Measurements from ENCODE around the gene BRCA2.

BRCA2 gene

GRCh38 chr13:32315238-32316027 is at the start of gene BRCA2, which contains the start of gene ZAR1L:
Gene BRCA2, plus strand, starts transcription at chr13:32315508. Its CDS starts 953 bp downstream, at chr13:32316461.
Gene ZAR1L, minus strand, starts transcription at chr13:32315363. Its CDS starts 3,438 bp downstream, at chr13:32311925.
- peak; percentile 66 to 76 for DNase-seq (ENCODE audit: low read depth in 1 of 2, low spot score in 1 of 2)

DNA sequence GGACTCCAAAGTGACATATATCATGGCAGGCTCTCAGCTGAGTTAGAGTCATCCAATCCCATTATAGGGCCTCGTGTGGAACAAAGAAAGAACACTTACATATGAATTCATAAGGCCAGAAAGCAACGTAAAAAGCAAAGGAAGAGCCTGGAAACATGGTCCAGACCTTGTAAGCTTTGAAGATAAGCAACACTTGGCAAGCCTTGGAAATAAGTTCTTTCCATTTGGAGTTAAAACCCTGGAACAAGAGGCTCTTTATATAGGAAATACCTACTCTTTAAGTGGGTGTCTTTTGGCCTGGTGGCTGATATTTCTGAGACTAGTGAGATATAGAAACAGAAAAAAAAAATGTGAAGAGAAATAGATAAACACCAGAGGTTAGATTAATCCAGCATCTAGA is 49.6 kb upstream of the BRCA2 start:
- no peak for DNase-seq (ENCODE audit: low read depth in 1 of 2, low spot score in 1 of 2)

DNA sequence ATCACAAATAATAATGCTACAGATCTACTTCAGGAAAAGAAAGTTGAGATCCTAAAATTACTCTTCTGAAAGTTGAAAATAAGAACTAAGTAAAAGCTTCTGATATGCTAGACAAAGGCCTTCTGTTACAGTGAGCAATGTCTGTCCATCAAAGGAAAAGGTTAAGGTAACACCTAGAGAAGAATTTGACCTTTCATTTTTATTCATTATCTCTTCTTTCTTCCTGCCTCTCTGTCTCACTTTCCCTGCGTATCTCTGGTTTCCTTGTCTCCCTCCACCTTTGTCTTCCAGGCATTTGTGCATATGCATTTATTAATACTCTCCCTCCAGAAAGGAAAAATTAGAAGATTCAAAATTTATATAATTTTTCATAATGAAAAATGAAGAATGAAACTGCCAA is 49.2 kb upstream of the BRCA2 start:
- DNase-seq (ENCODE audit: low read depth in 1 of 2, low spot score in 1 of 2) = no peak

- DNase-seq (ENCODE audit: low read depth in 1 of 2, low spot score in 1 of 2) = peak in 1 of 2 donors; percentile 43
Observed at GRCh38 chr13:32267836-32268439, 47.4 kb upstream of the BRCA2 start.

DNA sequence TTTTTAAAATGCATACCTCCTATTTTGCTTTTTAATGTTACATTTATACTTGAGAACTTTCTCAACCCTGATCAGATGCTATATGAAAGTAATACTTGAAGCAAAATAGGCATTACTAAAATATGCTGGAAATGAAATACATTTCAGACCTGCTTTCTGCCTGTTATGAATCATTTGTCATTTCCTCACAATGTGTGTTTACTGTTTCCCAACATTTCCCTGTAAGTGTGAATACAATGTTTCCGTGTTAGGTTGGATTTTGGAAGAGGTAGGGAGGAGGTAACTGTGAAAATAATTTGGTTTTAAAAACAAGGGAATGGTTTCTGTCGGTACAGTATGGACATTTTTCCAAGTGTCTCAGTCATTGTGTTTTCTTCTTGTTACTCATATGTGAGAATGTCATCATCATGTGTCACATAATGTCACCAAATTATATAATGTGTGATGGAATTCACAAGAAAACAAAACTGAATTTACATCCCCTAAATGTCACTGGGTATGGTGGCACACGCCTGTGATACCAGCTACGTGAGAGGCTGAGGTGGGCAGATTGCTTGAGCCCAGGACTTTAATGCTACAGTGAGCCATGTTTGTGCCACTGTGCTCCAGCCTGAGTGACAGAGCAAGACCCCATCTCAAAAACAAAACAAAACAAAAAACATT is 43.2 kb upstream of the BRCA2 start:
- DNase-seq (ENCODE audit: low read depth in 1 of 2, low spot score in 1 of 2) = no peak

GRCh38 chr13:32277839-32278238 is 37.5 kb upstream of the BRCA2 start:
- no peak for DNase-seq (ENCODE audit: low read depth in 1 of 2, low spot score in 1 of 2)

- no peak for DNase-seq (ENCODE audit: low read depth in 1 of 2, low spot score in 1 of 2)
Observed at GRCh38 chr13:32278426-32278825, 36.9 kb upstream of the BRCA2 start.

DNA sequence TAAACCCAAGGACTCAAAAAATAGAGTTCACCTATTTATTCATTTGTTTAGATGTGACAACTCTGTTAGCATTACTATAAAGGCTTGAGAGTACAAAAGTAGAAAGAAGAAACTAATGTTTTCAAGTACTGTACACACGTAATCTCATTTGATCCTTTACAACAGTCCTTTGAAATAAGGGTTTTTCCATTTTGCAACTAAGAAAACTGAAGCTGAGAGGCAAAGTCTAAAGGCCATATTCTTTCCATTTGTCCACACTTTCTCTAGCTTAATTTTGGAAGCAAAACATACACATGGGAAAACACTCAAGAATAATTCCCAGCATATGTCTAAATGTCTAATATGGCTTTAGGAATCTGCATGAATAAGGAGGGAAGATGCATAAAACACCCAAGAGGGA is 34.2 kb upstream of the BRCA2 start:
- DNase-seq (ENCODE audit: low read depth in 1 of 2, low spot score in 1 of 2) = no peak

GRCh38 chr13:32282096-32282711 is 33.1 kb upstream of the BRCA2 start:
- DNase-seq (ENCODE audit: low read depth in 1 of 2, low spot score in 1 of 2) = no peak

DNA sequence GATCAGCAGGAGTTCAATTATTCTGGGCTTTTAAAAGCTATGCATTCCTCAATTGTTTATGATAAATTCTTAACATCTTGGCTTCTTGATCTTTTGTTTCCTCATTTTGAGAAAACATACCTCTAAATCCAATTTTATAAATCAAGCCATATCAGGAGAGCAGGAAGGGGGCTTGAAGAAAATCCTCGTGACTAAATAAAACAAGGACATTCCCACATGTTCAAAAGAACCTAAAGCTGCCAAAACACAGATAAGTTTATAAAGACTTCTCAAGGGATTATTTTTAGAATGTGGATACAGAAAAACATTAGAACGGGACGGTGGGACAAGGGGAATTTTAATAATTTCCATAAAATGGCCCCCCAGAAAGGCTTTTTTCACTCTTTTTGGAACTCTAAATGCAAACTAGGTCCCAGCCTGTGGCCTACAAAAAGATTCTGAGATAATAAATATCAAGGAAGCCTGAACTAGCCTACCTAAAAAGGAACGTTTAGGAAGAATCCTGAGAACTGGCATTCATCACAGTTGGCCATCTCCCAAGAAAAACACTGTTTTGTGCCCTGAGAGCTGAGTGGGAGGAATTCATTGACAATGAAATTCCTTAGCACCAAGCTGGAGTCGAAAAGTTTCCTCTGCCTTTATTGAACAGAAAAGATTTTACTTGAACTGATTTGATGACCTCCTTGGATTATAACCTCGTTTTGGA is 30.2 kb upstream of the BRCA2 start:
- DNase-seq (ENCODE audit: low read depth in 1 of 2, low spot score in 1 of 2) = no peak

DNA sequence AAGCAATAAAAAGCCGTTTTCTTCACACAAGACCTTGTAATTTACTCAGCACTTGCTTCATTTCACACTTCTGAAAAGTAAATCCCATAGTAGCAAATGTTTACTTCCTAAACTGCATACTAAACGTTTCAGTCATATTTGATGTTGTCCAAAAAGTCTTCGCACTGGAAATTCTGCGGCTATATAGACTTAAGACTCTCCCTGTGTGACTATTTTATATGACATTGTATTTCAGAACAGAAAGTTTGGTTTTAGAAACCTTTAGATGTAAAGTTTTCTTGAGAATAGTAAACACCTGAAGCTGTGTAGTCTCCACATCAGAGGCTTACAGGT is 29.7 kb upstream of the BRCA2 start:
- no peak for DNase-seq (ENCODE audit: low read depth in 1 of 2, low spot score in 1 of 2)

DNA sequence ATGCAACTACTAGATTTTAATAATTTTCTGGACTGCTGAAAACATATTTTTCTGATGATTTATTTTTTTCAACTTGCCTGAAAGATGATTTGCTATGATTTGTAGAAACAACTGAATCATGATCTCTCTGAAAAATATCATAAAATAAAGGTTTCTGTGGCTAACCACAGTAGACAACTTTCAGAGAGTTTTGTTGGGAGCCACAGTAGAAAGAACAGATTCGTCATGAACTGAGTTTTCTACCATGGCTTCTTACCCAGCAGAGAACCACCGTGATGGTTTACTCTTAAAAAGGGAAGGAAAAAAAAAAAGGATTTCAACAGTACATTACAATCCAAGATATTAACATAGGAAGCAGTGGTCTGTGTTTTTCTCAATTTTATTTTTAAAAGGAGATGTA is 18.1 kb upstream of the BRCA2 start:
- DNase-seq (ENCODE audit: low read depth in 1 of 2, low spot score in 1 of 2) = no peak

DNA sequence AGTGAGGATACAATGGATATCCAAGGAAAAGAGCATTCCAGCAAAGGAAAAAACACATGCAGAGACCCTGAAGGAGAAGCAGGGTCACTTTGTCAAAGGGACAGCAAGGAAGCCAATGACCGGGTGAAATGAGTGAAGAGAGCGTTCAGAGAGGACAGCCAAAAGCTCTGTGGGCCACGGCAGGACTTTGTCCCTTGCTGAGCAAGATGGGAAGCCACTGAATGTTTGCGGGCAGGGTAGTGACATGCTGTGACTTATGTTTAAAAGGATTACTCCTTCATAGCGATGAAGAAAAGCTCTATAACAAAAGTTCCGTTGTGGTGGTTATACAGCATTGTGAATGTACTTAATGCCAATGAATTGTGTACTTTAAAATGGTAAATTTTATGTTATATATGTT is 16.6 kb upstream of the BRCA2 start:
- no peak for DNase-seq (ENCODE audit: low read depth in 1 of 2, low spot score in 1 of 2)

DNA sequence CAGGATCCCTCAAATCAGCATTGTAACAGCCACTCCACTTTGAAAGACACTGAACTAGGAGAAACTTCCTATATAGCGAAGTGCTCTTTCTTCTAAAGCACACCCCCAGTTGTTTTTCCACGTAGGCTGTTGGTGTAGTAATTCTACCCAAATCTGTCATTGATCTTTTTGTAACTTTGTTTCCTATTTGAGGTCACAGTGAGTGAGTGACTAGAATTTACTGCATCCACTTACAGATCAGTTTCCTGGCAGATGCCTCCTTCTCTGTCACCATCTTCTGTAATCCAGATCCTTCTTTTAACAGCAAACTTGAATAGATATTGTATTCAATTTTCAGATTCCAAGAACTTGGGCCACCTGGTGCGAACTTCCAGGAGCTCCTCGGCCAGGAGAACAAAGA is 15.4 kb upstream of the BRCA2 start:
- DNase-seq (ENCODE audit: low read depth in 1 of 2, low spot score in 1 of 2) = no peak

DNA sequence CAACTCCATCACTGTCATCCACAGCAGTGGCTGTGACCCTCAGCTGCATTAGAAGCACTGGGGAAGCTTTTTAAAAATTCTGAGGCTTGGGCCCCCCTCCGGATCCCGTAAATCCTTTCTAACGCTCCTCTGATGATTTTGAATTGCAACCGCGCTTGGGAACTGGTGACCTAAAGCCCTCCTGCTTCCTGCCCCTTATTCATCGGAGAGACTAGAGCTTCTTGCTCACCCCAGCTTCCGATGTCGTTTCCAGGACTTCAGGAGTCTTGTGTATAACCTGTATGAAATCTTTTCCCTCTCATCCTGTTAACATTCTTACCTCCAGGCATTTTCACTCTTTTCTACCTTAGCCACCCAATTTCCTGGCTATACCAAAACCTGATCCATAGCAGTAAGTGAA is 14.9 kb upstream of the BRCA2 start:
- no peak for DNase-seq (ENCODE audit: low read depth in 1 of 2, low spot score in 1 of 2)

DNA sequence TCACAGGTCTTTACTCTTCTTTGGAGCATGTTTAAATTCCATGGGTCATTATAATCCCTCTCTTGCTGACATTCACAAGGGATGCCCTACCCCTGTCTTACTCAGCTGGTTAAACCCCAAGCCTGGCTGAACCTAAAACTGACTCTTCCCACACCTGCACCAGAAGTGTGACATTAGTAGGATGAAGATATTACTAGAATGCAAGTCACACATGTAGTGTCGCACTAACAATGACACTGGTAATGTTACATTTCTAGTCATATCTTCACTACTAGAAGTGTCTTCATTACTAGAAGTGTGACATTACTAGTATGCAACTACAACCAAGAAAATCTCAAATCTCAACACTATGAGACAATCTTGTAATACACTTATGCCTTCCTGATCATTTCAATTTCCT is 14.4 kb upstream of the BRCA2 start:
- DNase-seq (ENCODE audit: low read depth in 1 of 2, low spot score in 1 of 2) = no peak

DNA sequence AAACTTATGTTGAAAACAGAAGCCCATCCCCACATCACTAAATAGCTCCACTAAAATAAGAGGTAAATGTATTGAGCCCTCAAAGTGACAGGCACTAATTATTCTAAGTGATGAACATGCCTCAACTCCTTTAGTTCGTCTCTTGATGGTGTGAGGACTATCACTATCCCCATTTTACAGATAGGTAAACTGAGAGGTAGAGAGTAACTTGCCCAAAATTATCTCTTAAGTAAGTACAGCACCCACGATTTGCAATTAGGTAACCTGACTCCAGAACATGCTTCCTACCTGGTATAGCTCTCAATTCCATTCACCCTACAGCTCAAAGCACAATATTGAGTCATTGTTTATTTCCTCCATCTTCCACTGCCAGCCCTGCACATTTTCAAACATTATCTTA is 12.8 kb upstream of the BRCA2 start:
- DNase-seq (ENCODE audit: low read depth in 1 of 2, low spot score in 1 of 2) = no peak

DNA sequence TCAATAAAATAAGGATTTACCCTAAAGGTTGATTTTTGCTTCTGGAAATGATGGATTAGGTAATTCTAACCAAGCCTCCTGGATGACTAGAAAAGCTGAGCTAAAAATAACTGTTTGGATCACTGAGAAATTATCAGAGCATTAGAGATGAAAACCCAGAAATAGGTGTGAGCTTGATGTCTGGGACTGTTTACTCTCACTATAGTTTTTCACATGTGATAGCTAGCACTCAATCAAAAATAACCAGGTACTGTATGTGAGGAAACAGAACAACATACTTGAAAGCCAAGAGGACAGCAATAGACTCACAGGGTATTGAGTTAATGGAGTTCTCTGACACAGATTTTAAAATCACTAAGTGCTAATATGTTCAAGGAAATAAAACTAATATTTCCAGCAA is 9.7 kb upstream of the BRCA2 start:
- DNase-seq (ENCODE audit: low read depth in 1 of 2, low spot score in 1 of 2) = no peak

DNA sequence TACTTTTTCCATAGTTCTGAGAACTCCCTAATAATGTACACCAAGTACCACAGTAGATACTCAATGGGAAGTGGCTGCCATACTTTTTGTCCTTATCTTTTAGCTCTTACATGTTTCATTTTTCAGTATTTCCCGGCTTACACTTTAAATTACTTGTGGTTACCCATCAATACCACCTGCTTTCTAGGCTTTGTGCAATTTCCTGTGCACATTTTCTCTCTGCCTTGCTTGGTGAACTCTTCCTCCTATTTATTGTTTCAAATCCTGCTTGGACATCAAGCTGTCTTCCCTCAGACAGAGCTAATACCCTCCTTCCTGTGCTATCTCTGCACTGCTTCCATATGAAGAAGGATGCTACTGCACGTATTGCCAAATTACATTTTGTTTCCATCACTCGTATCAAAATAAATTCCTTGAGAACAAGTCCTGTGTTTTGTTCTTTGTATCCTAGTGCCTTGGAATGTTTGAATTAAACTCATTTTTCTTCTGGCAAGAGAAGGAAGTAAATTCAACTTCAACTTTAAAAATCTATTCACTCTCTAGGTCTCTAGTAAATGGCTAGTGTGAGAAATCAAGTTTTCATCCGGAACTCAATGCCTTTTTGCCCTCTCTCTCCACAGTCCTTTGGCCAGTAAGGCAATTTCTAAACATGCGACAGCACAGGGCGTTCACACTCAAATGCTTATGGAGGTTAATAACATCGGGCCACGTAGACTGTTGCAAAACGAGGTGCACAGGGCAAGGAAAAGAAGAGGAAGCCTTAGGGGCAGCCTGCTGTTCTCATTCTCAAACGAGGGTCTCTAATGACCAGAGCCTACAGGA is 5.8 kb upstream of the BRCA2 start:
- DNase-seq (ENCODE audit: low read depth in 1 of 2, low spot score in 1 of 2) = no peak

DNA sequence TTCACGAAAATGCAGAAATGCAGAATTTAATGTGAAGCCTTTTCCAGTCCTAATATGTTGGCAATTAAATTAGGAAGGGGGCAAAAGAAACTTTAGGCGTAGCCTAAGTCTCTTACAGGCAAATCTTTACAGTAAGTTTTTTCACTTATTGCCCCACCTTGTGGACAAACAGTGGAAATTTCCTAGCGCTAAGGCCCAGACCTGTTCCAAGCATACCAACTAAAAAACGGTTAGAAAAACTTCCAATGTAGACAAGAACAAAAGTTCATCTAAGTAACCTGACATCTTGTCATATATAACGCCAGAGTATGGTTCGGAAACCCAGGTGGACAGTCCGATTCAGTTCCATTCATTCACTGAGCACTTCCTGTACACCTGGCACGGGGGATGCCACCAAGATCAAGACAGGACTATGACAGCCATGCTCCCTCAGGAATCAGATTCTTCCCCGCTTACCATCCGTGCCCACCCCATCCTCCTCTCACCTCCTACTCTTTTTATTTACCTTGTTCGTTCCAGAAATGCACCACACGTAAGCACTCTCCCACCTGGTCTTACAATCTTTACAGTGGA is 5.1 kb upstream of the BRCA2 start:
- no peak for DNase-seq (ENCODE audit: low read depth in 1 of 2, low spot score in 1 of 2)

All from stimulated activated CD4-positive, alpha-beta T cell treated with anti-CD3 and anti-CD28 coated beads, Interleukin-15, amount 100 ng/mL, for 1 hour (primary cell).